Activated CD8-positive, alpha-beta T cell treated with anti-CD3 and anti-CD28 coated beads for 36 hours (primary cell): ENCODE data around the gene LRP10. TPM values are rescaled to one million over a fixed set of nuclear protein-coding genes. Genes with fewer than 3 reads are reported as not detected.

Source experiments
- ATAC-seq: fragments of 200-7000 bp; cut with Tn5 transposase; one replicate; pipeline ENCODE4 v1.10.0; 2021; ENCODE audit warnings: mild to moderate bottlenecking, moderate library complexity
- CTCF ChIA-PET: fragments of 350-600 bp; sonication (Branson Sonifier 250); formaldehyde crosslinking; loops from one replicate; lab custom pipeline; 2021; ENCODE audit warnings: antibody characterized with exemption; lab: Charles Lee
- POLR2A ChIA-PET: fragments of 350-600 bp; sonication (Branson Sonifier 250); formaldehyde crosslinking; loops from one replicate; lab custom pipeline; 2021; ENCODE audit warnings: antibody characterized with exemption; lab: Charles Lee
- DNase-seq: peaks from one replicate; pipeline ENCODE4 v3.0.0-alpha.2; 2020
- H3K27ac Mint-ChIP-seq: one replicate; pipeline ENCODE4 v1.8.0; 2021; ENCODE audit warnings: mild to moderate bottlenecking, mixed read lengths
- H3K27me3 Mint-ChIP-seq: one replicate; pipeline ENCODE4 v1.8.0; 2021; ENCODE audit warnings: mixed read lengths
- H3K36me3 Mint-ChIP-seq: one replicate; pipeline ENCODE4 v1.8.0; 2021; ENCODE audit warnings: low read depth, mixed read lengths
- H3K4me1 Mint-ChIP-seq: one replicate; pipeline ENCODE4 v1.8.0; 2021; ENCODE audit warnings: low read depth, mixed read lengths
- H3K4me3 Mint-ChIP-seq: one replicate; pipeline ENCODE4 v1.8.0; 2021; ENCODE audit warnings: mild to moderate bottlenecking, moderate library complexity, mixed read lengths
- H3K9me3 Mint-ChIP-seq: one replicate; pipeline ENCODE4 v1.8.0; 2021; ENCODE audit warnings: mixed read lengths
- intact Hi-C: fragments of 100-400 bp; cut with micrococcal nuclease; formaldehyde crosslinking; loops from one replicate; pipeline ENCODE4 v1.10.0; 2022
- total RNA-seq, 2 experiments: library from RNA; stranded (reverse); gene quantifications; one replicate each; pipeline ENCODE4 v1.2.3, GENCODE V29; 2021
- TF ChIP-seq, protein P1 (sequence below): fragments of 200-600 bp; IDR thresholded peaks from one replicate; pipeline ENCODE4 v1.8.0; 2022; ENCODE audit warnings: antibody characterized with exemption, mild to moderate bottlenecking

LRP10 gene
- total RNA-seq, 2 experiments from 2014 or later, result 18.7 to 21.0 TPM

DNA sequence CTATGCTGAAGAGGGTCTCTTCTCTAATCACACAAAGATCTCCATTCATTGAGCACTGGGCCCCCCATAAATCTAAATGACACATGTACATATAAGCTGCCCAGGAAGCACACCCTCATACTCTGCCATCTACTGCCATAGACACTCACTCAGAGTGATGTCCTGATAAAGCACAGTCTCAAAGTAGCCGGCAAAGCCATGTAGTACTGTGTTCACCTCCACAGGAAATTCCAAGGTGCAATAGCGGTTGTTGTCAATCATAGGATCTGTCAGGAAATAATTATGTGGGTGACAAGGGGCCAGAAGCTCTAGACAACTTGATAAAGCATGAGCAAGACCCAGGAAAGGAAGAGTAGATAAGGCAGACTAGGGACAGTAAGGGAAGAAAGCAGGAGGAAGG is 50.8 kb downstream of the LRP10 start:
- TF ChIP-seq, protein P1, sequence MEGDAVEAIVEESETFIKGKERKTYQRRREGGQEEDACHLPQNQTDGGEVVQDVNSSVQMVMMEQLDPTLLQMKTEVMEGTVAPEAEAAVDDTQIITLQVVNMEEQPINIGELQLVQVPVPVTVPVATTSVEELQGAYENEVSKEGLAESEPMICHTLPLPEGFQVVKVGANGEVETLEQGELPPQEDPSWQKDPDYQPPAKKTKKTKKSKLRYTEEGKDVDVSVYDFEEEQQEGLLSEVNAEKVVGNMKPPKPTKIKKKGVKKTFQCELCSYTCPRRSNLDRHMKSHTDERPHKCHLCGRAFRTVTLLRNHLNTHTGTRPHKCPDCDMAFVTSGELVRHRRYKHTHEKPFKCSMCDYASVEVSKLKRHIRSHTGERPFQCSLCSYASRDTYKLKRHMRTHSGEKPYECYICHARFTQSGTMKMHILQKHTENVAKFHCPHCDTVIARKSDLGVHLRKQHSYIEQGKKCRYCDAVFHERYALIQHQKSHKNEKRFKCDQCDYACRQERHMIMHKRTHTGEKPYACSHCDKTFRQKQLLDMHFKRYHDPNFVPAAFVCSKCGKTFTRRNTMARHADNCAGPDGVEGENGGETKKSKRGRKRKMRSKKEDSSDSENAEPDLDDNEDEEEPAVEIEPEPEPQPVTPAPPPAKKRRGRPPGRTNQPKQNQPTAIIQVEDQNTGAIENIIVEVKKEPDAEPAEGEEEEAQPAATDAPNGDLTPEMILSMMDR, result no peak
- ChIA-PET CTCF (no interaction called here), POLR2A (interaction anchor here (1.6 kb wide), 1 partner anchor 85 kb away, joined by 4 read pairs; no protein-coding TSS in a partner anchor)
- intact Hi-C loops, result no loop called here
- Mint-ChIP-seq H3K4me3 (no peak overlapping the region), H3K4me1 (peaks cover 25% of the 10 kb centered on the region), H3K36me3 (peaks cover 76% of the 10 kb centered on the region), H3K27ac (no peak overlapping the region), H3K9me3 (no peaks in the 10 kb centered on the region), H3K27me3 (no peaks in the 10 kb centered on the region)
- ATAC-seq (no peak), DNase-seq (no peak)

DNA sequence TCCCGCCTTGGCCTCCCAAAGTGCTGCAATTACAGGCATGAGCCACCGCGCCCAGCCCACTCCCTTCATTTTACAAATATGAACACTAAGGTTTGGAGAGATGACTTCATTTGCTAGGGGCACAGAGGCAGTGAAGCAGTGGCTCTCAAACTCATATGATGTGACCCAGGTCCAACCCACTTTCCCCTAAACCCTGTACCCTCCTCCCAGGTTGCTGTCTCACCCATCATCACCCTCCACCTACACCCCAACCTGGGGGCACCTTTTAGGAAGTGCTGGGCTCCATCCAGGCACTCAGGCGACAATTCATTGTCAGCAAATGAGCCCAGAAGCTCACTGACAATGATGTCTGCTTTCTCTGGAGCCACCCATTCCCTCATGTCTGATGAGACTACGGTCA is 52.2 kb downstream of the LRP10 start:
- DNase-seq (no peak), ATAC-seq (no peak)
- intact Hi-C loops, result no loop called here
- POLR2A ChIA-PET, result interaction anchor here (1.0 kb wide), 1 partner anchor 363 kb away, joined by 4 read pairs; no protein-coding TSS in a partner anchor
- Mint-ChIP-seq H3K4me3 (no peak overlapping the region), H3K4me1 (peaks cover 28% of the 10 kb centered on the region), H3K36me3 (peaks cover 73% of the 10 kb centered on the region), H3K27ac (no peak overlapping the region), H3K9me3 (no peaks in the 10 kb centered on the region), H3K27me3 (no peaks in the 10 kb centered on the region)
- TF ChIP-seq, protein P1, result no peak
- CTCF ChIA-PET, result interaction anchor here (1.0 to 1.7 kb wide), 3 partner anchors 51 to 153 kb away, joined by 3 to 5 read pairs (median 3); partner anchors contain the start of gene CDH24

DNA sequence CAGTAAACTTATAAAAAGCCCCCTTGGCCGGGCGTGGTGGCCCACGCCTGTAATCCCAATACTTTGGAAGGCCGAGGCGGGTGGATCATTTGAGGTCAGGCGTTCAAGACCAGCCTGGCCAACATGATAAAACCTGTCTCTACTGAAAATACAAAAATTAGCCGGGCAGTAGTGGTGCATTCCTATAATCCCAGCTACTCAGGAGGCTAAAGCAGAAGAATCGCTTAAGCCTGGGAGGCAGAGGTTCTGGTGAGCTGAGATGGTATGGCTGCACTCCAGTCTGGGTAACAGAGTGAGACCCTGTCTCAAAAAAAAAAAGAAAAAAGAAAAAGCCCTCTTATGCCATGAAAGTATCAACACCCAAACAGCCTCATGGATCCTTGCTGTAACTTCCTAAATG is 54.0 kb downstream of the LRP10 start:
- no peaks in the 10 kb centered on the region for H3K27me3 Mint-ChIP-seq
- intact Hi-C loops, result no loop called here
- no peak overlapping the region for H3K27ac Mint-ChIP-seq
- ATAC-seq, result no peak
- H3K9me3 Mint-ChIP-seq, result no peaks in the 10 kb centered on the region
- TF ChIP-seq, protein P1, result no peak
- POLR2A ChIA-PET, result no interaction called here
- H3K4me3 Mint-ChIP-seq, result no peak overlapping the region
- no peak for DNase-seq
- CTCF ChIA-PET, result interaction anchor here (0.6 to 1.0 kb wide), 2 partner anchors 134 to 151 kb away, joined by 3 read pairs; no protein-coding TSS in a partner anchor
- H3K4me1 Mint-ChIP-seq, result peaks cover 19% of the 10 kb centered on the region
- H3K36me3 Mint-ChIP-seq, result peaks cover 58% of the 10 kb centered on the region

DNA sequence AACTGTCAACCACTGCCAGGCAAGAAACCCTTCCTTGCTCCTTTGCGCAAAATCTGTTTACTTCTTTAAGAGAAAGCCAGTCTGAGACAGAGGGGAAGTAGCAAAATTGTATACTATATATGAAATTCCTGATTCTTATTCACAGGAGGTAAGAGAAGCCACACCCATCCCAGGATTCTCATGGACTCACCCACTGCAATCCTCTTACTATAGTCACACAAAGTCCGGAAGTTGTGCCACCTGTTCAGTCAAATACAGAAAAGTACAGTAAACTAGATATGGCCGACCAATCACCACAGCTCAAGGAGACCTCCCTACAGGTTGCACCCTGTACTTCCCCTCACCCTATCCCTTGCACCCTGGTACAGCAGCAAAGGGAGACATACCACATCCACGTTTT is 54.8 kb downstream of the LRP10 start:
- intact Hi-C loops, result no loop called here
- Mint-ChIP-seq H3K36me3 (peaks cover 53% of the 10 kb centered on the region), H3K4me1 (peaks cover 19% of the 10 kb centered on the region), H3K27me3 (no peaks in the 10 kb centered on the region), H3K27ac (no peak overlapping the region), H3K4me3 (no peak overlapping the region), H3K9me3 (no peaks in the 10 kb centered on the region)
- no peak for ATAC-seq
- TF ChIP-seq, protein P1, result no peak
- no peak for DNase-seq
- POLR2A ChIA-PET, result interaction anchor here (1.2 kb wide), 1 partner anchor 23 kb away, joined by 3 read pairs; no protein-coding TSS in a partner anchor
- CTCF ChIA-PET, result interaction anchor here (1.0 to 2.7 kb wide), 2 partner anchors 60 to 151 kb away, joined by 3 to 12 read pairs; no protein-coding TSS in a partner anchor

DNA sequence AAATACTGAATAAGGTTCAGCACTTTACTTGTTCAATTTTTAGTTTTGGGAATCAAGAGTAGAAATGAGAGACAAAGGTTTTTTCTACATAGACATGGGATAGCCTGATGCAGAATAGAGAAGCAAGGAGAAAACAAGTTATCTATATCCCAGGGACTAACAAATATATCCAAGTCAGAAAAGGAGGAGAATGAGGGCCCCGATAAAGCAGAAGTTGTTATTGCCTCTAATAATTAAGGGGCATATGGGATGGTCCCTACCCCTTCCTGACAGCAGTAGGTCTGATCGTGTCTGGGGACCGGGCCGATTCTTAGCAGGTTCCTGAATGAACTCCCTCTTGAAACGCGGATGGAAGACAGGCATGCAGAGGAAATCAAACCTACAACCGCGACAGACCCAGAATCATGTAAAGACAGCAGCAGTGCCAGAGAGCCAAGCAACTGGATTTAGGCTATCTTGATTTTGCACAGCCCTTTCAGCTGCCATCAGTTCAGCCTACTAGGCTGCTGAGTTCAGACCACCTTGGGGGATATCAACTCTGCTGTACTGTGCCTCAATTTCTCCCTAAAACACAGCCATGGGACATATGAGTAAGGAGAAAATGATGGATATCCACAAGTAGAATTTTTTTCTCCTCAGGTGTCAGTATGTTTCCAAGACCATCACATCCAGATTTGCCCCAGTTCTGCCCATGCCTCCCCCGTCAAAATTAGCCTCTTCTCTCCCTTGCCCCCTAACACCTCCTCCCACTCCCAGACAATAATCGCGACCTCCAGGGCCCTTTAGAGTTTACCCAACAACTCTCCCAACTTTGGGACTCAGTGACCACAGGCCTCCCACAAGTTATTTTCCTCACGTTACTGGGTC is 56.9 kb downstream of the LRP10 start:
- CTCF ChIA-PET, result interaction anchor here (0.9 to 3.6 kb wide), 27 partner anchors 9 to 372 kb away, joined by 3 to 86 read pairs (median 6); partner anchors contain the start of genes ACIN1, AJUBA, C14orf119 and HAUS4
- no peaks in the 10 kb centered on the region for H3K9me3 Mint-ChIP-seq
- ATAC-seq (no peak), DNase-seq (no peak)
- no peak overlapping the region for H3K4me3 Mint-ChIP-seq
- POLR2A ChIA-PET, result interaction anchor here (0.6 to 4.8 kb wide), 8 partner anchors 9 to 130 kb away, joined by 3 to 50 read pairs (median 3); partner anchors contain the start of genes AJUBA, HAUS4, LRP10 and RBM23
- peaks cover 28% of the 10 kb centered on the region for H3K4me1 Mint-ChIP-seq
- intact Hi-C loops, result no loop called here
- TF ChIP-seq, protein P1, result no peak
- H3K36me3 Mint-ChIP-seq, result peaks cover 43% of the 10 kb centered on the region
- no peak overlapping the region for H3K27ac Mint-ChIP-seq
- no peaks in the 10 kb centered on the region for H3K27me3 Mint-ChIP-seq
